ENCODE results near the gene RTP3. TPM values are rescaled to one million over a fixed set of nuclear protein-coding genes. Genes with fewer than 3 reads are reported as not detected.

The RTP3 gene
- total and polyA plus RNA-seq, 2 of the 4 experiments (the other 2 are of a cell fraction): 0.18 to 0.26 TPM

DNA sequence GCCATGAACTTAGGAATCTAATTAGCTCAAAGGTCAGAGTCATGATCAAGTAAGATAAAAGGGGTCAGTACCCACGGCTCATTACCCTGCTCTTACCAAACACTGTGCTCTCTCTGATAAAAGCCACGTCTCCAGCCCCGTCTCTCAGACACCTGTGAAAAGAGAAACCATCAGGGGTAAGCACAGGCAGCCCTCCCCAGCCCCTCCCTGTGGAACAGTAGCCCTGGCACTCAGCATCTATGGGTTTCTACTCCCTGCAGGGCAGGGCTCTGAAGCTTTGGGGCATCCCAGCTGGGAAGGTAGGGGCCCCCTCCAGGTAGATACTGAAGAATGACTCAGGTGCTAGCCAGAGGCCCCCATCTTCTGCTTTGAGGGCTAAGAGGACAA lies 43.6 kb upstream of the RTP3 start (continued):
- TF ChIP-seq NFE2L2 (IDR thresholded peaks at IDR 0.05; ENCODE audit: low read depth, low read length): no peak

DNA sequence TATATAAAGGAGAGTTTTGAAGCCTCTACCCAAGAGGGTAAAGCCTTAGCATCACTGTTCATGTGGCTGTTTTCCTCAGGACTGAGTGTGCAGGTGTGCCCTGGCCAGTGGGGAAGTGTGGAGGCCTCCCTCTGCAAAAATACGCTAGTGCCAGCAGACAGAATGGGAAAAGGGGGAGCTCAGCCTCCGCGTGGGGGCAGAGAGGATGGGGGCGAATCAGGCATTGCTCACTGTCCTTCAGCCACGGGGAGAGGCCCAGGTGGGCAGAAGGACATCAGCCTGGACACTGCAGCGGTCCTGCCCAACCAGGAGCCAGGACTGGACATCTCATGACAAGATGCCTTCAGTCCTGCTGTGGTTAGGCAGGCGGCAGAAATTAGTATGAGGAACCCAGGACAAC lies 43.2 kb upstream of the RTP3 start:
- Histone ChIP-seq H3K27ac (ENCODE audit: insufficient read depth, low read length) (no peak overlapping the region), H3K4me1 (ENCODE audit: control insufficient read depth, insufficient read depth, low read length) (no peaks in the 10 kb centered on the region), H3K36me3 (ENCODE audit: control insufficient read depth, insufficient read depth, low read length) (no peaks in the 10 kb centered on the region), H2AK5ac (ENCODE audit: low read depth, low read length) (no peak overlapping the region), H3K18ac (ENCODE audit: low read depth, low read length) (no peak overlapping the region), H4K20me1 (ENCODE audit: insufficient read depth, low read length) (no peaks in the 10 kb centered on the region), H3K4me2 (ENCODE audit: low read depth, low read length) (no peak overlapping the region), H3K9me1 (ENCODE audit: insufficient read depth, low read length) (no peaks in the 10 kb centered on the region), H2BK120ac (ENCODE audit: low read depth, low read length) (no peak overlapping the region), H3K4me3 (ENCODE audit: insufficient read depth, low read depth, low read length) (no peak overlapping the region), H3K56ac (ENCODE audit: extremely low read depth, insufficient read depth, low read length) (no peak overlapping the region), H4K91ac (ENCODE audit: insufficient read depth, low read depth, low read length) (no peak overlapping the region), H3K79me1 (ENCODE audit: low read depth in 1 of 2, low read length in 2 of 2) (no peaks in the 10 kb centered on the region), H4K5ac (ENCODE audit: low read depth, low read length) (no peak overlapping the region), H3K23ac (ENCODE audit: low read depth, low read length) (no peak overlapping the region), H3K4ac (ENCODE audit: low read depth, low read length) (no peak overlapping the region), H2AFZ (replicated peaks; ENCODE audit: low read length, poor library complexity) (no peak overlapping the region), H2BK20ac (ENCODE audit: low read depth, low read length) (no peak overlapping the region), H2BK15ac (ENCODE audit: low read depth, low read length) (no peak overlapping the region), H2AK9ac (replicated peaks; ENCODE audit: low read depth, low read length, poor library complexity) (no peak overlapping the region), H4K8ac (ENCODE audit: low read depth in 2 of 2, low read length in 2 of 2) (no peak overlapping the region), H3K14ac (replicated peaks; ENCODE audit: low read depth, low read length) (no peak overlapping the region), H3K9ac (ENCODE audit: low read depth, low read length) (no peak overlapping the region), H3K9me3 (ENCODE audit: control insufficient read depth, insufficient read depth, low read length) (no peaks in the 10 kb centered on the region), H2BK5ac (ENCODE audit: low read depth, low read length, poor library complexity, severe bottlenecking) (no peak overlapping the region), H3K27me3 (ENCODE audit: control insufficient read depth, insufficient read depth, low read length) (peaks cover 53% of the 10 kb centered on the region)
- DNase-seq (no peak), ATAC-seq (ENCODE audit: low read depth) (no peak)
- in situ Hi-C loops (cut with MboI; ENCODE audit: low sequenced_read_pairs) (no loop called here), dilution Hi-C loops (cut with HindIII; ENCODE audit: low sequenced_read_pairs, unreplicated experiment) (no loop called here), intact Hi-C loops (cut with micrococcal nuclease) (no loop called here)
- ChIA-PET CTCF (interaction anchor here (0.6 kb wide), 1 partner anchor 524 kb away, joined by 4 read pairs; no protein-coding TSS in a partner anchor), POLR2A (ENCODE audit: unreplicated experiment) (no interaction called here)
- 71% methylated on average over 5 of the region's 7 CpGs; no CpG with 5 or more reads in 1 of the 2 experiments for WGBS, 2 experiments (ENCODE audit: extremely low coverage in 2 of 2, insufficient read length in 1 of 2)
- BruUV-seq (replicated peaks): no TSS peak
- no peak for TF ChIP-seq BHLHE40 (IDR thresholded peaks at IDR 0.05; ENCODE audit: low read depth, low read length)
- TF ChIP-seq MAFK (IDR thresholded peaks at IDR 0.05; ENCODE audit: low read depth, low read length): no peak
- no peak for TF ChIP-seq CEBPB (IDR thresholded peaks at IDR 0.05; ENCODE audit: low read depth, low read length)
- TF ChIP-seq, protein P1, sequence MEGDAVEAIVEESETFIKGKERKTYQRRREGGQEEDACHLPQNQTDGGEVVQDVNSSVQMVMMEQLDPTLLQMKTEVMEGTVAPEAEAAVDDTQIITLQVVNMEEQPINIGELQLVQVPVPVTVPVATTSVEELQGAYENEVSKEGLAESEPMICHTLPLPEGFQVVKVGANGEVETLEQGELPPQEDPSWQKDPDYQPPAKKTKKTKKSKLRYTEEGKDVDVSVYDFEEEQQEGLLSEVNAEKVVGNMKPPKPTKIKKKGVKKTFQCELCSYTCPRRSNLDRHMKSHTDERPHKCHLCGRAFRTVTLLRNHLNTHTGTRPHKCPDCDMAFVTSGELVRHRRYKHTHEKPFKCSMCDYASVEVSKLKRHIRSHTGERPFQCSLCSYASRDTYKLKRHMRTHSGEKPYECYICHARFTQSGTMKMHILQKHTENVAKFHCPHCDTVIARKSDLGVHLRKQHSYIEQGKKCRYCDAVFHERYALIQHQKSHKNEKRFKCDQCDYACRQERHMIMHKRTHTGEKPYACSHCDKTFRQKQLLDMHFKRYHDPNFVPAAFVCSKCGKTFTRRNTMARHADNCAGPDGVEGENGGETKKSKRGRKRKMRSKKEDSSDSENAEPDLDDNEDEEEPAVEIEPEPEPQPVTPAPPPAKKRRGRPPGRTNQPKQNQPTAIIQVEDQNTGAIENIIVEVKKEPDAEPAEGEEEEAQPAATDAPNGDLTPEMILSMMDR (conservative IDR thresholded peaks at IDR 0.05; ENCODE audit: low read depth, low read length): no peak
- TF ChIP-seq SMC3 (IDR thresholded peaks at IDR 0.05; ENCODE audit: low read depth, low read length): no peak
- TF ChIP-seq RAD21 (IDR thresholded peaks at IDR 0.05; ENCODE audit: low read length): no peak
- TF ChIP-seq MAZ (IDR thresholded peaks at IDR 0.05; ENCODE audit: borderline replicate concordance, low read depth, low read length): no peak
- TF ChIP-seq, protein P2, sequence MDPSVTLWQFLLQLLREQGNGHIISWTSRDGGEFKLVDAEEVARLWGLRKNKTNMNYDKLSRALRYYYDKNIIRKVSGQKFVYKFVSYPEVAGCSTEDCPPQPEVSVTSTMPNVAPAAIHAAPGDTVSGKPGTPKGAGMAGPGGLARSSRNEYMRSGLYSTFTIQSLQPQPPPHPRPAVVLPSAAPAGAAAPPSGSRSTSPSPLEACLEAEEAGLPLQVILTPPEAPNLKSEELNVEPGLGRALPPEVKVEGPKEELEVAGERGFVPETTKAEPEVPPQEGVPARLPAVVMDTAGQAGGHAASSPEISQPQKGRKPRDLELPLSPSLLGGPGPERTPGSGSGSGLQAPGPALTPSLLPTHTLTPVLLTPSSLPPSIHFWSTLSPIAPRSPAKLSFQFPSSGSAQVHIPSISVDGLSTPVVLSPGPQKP (IDR thresholded peaks at IDR 0.05; ENCODE audit: borderline replicate concordance, low read depth, low read length): no peak
- TF ChIP-seq MXI1 (IDR thresholded peaks at IDR 0.05; ENCODE audit: borderline replicate concordance, low read depth, low read length): no peak
- TF ChIP-seq CHD1 (IDR thresholded peaks at IDR 0.05; ENCODE audit: low read depth, low read length): no peak
- TF ChIP-seq, protein P3, sequence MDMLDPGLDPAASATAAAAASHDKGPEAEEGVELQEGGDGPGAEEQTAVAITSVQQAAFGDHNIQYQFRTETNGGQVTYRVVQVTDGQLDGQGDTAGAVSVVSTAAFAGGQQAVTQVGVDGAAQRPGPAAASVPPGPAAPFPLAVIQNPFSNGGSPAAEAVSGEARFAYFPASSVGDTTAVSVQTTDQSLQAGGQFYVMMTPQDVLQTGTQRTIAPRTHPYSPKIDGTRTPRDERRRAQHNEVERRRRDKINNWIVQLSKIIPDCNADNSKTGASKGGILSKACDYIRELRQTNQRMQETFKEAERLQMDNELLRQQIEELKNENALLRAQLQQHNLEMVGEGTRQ (IDR thresholded peaks at IDR 0.05; ENCODE audit: low read depth, low read length): no peak
- no peak for TF ChIP-seq NFE2L2 (IDR thresholded peaks at IDR 0.05; ENCODE audit: low read depth, low read length)
- TF ChIP-seq FOS (IDR thresholded peaks at IDR 0.05; ENCODE audit: low read depth, low read length): no peak
- no peak for TF ChIP-seq RFX5 (IDR thresholded peaks at IDR 0.05; ENCODE audit: low read depth, low read length)
- no peak for TF ChIP-seq RCOR1 (IDR thresholded peaks at IDR 0.05; ENCODE audit: insufficient replicate concordance, low read length)

All from IMR-90 (cell line).